WTC11 (cell line): ENCODE results near the gene RSBN1L. TPM values are rescaled to one million over a fixed set of nuclear protein-coding genes. Genes with fewer than 3 reads are reported as not detected.

Experiments
- ATAC-seq: fragments of 200-7000 bp; cut with Tn5 transposase; 2 replicates; pipeline ENCODE4 v1.10.0; 2021; ENCODE audit warnings: mild to moderate bottlenecking, moderate library complexity
- CTCF ChIA-PET: fragments of 300-600 bp; sonication (Branson Sonifier 250); formaldehyde crosslinking; loops from one replicate; lab custom pipeline; 2021; ENCODE audit warnings: antibody characterized with exemption; lab: Charles Lee
- POLR2A ChIA-PET: fragments of 350-600 bp; sonication (Branson Sonifier 250); formaldehyde crosslinking; loops from one replicate; lab custom pipeline; 2021; ENCODE audit warnings: antibody characterized with exemption; lab: Charles Lee
- DNase-seq: peaks from one replicate; pipeline ENCODE4 v3.0.0; 2021; ENCODE audit warnings: low spot score
- H3K27ac Mint-ChIP-seq: 2 replicates; pipeline ENCODE4 v1.8.0; 2021; ENCODE audit warnings: mixed read lengths
- H3K27me3 Mint-ChIP-seq: 2 replicates; pipeline ENCODE4 v1.8.0; 2021; ENCODE audit warnings: low read depth, mild to moderate bottlenecking, moderate library complexity, mixed read lengths
- H3K36me3 Mint-ChIP-seq: 2 replicates; pipeline ENCODE4 v1.8.0; 2021; ENCODE audit warnings: mixed read lengths
- H3K4me1 Mint-ChIP-seq: 2 replicates; pipeline ENCODE4 v1.8.0; 2022; ENCODE audit warnings: mixed read lengths
- H3K4me3 Mint-ChIP-seq: 2 replicates; pipeline ENCODE4 v1.8.0; 2021; ENCODE audit warnings: mild to moderate bottlenecking, moderate library complexity, mixed read lengths
- H3K9me3 Mint-ChIP-seq: 2 replicates; pipeline ENCODE4 v1.8.0; 2021; ENCODE audit warnings: mixed read lengths
- ATF1 ChIP-seq: sonication (generic); formaldehyde crosslinking; IDR thresholded peaks from 2 replicates; pipeline ENCODE4 v1.8.1; 2023; ENCODE audit warnings: mild to moderate bottlenecking, moderate library complexity, missing genetic modification reagents
- FOXK1 ChIP-seq: sonication (generic); formaldehyde crosslinking; IDR thresholded peaks from 2 replicates; pipeline ENCODE4 v1.8.0; 2022; ENCODE audit warnings: mild to moderate bottlenecking, moderate library complexity, missing genetic modification reagents
- FOXP1 ChIP-seq: sonication (generic); formaldehyde crosslinking; IDR thresholded peaks from 2 replicates; pipeline ENCODE4 v1.8.0; 2022; ENCODE audit warnings: missing genetic modification reagents, mild to moderate bottlenecking, moderate library complexity, borderline replicate concordance
- FOXP4 ChIP-seq: sonication (generic); formaldehyde crosslinking; IDR thresholded peaks from 2 replicates; pipeline ENCODE4 v1.8.0; 2022; ENCODE audit warnings: mild to moderate bottlenecking, missing genetic modification reagents
- JAZF1 ChIP-seq: fragments of 250-450 bp; sonication (Bioruptor Pico); IDR thresholded peaks from 2 replicates; pipeline ENCODE4 v1.9.0; 2021; ENCODE audit warnings: moderate library complexity, mild to moderate bottlenecking, inconsistent platforms
- MYBL2 ChIP-seq: sonication (generic); formaldehyde crosslinking; IDR thresholded peaks from 2 replicates; pipeline ENCODE4 v1.8.1; 2023; ENCODE audit warnings: mild to moderate bottlenecking, moderate library complexity, missing genetic modification reagents
- NFATC4 ChIP-seq: fragments of 250-450 bp; sonication (Bioruptor Pico); IDR thresholded peaks from 2 replicates; pipeline ENCODE4 v1.9.0; 2021; ENCODE audit warnings: mild to moderate bottlenecking
- NR1H2 ChIP-seq: sonication (generic); formaldehyde crosslinking; IDR thresholded peaks from 2 replicates; pipeline ENCODE4 v1.9.0; 2021; ENCODE audit warnings: mild to moderate bottlenecking, moderate library complexity, missing genetic modification reagents
- NR2C2 ChIP-seq: sonication (generic); formaldehyde crosslinking; IDR thresholded peaks from 2 replicates; pipeline ENCODE4 v1.8.0; 2022; ENCODE audit warnings: mild to moderate bottlenecking, missing genetic modification reagents
- NR3C1 ChIP-seq: sonication (generic); formaldehyde crosslinking; conservative IDR thresholded peaks from 2 replicates; pipeline ENCODE4 v1.8.1; 2023; ENCODE audit warnings: low read depth, mild to moderate bottlenecking, missing genetic modification reagents
- PRRX2 ChIP-seq: fragments of 250-450 bp; sonication (Bioruptor Pico); IDR thresholded peaks from 2 replicates; pipeline ENCODE4 v1.8.0; 2021; ENCODE audit warnings: mild to moderate bottlenecking
- SMAD4 ChIP-seq: sonication (generic); formaldehyde crosslinking; IDR thresholded peaks from 2 replicates; pipeline ENCODE4 v1.8.0; 2022; ENCODE audit warnings: mild to moderate bottlenecking, missing genetic modification reagents
- SOX15 ChIP-seq: fragments of 250-450 bp; sonication (Bioruptor Pico); IDR thresholded peaks from 2 replicates; pipeline ENCODE4 v1.9.0; 2021; ENCODE audit warnings: mild to moderate bottlenecking
- SP1 ChIP-seq: sonication (generic); formaldehyde crosslinking; conservative IDR thresholded peaks from 2 replicates; pipeline ENCODE4 v1.8.1; 2022; ENCODE audit warnings: missing genetic modification reagents
- TCF7 ChIP-seq: sonication (generic); formaldehyde crosslinking; IDR thresholded peaks from 2 replicates; pipeline ENCODE4 v1.8.0; 2022; ENCODE audit warnings: mild to moderate bottlenecking, low read depth, missing genetic modification reagents, moderate library complexity
- TEAD1 ChIP-seq: sonication (generic); formaldehyde crosslinking; IDR thresholded peaks from 2 replicates; pipeline ENCODE4 v1.8.0; 2022; ENCODE audit warnings: mild to moderate bottlenecking, missing genetic modification reagents
- ZBTB21 ChIP-seq: sonication (generic); formaldehyde crosslinking; IDR thresholded peaks from 2 replicates; pipeline ENCODE4 v1.8.1; 2023; ENCODE audit warnings: mild to moderate bottlenecking, missing genetic modification reagents, borderline replicate concordance
- ZNF121 ChIP-seq: sonication (generic); formaldehyde crosslinking; IDR thresholded peaks from 2 replicates; pipeline ENCODE4 v1.8.0; 2023; ENCODE audit warnings: missing genetic modification reagents
- ZNF138 ChIP-seq: sonication (generic); formaldehyde crosslinking; conservative IDR thresholded peaks from 2 replicates; pipeline ENCODE4 v1.8.1; 2022; ENCODE audit warnings: mild to moderate bottlenecking, moderate library complexity, missing genetic modification reagents
- ZNF263 ChIP-seq: sonication (generic); formaldehyde crosslinking; IDR thresholded peaks from 2 replicates; pipeline ENCODE4 v1.8.1; 2022; ENCODE audit warnings: low read depth, mild to moderate bottlenecking, moderate library complexity, missing genetic modification reagents
- total RNA-seq: library from RNA; stranded (reverse); gene quantifications from 3 replicates; pipeline ENCODE4 v1.2.3, GENCODE V29; 2021
- TF ChIP-seq, protein P1 (sequence below): sonication (generic); formaldehyde crosslinking; conservative IDR thresholded peaks from 2 replicates; pipeline ENCODE4 v1.8.1; 2022; ENCODE audit warnings: mild to moderate bottlenecking, missing genetic modification reagents
- TF ChIP-seq, protein P2 (sequence below): fragments of 250-450 bp; sonication (Bioruptor Pico); IDR thresholded peaks from 2 replicates; pipeline ENCODE4 v1.9.0; 2021; ENCODE audit warnings: mild to moderate bottlenecking, borderline replicate concordance
- TF ChIP-seq, protein P3 (sequence below): sonication (generic); formaldehyde crosslinking; IDR thresholded peaks from 2 replicates; pipeline ENCODE4 v1.8.1; 2023; ENCODE audit warnings: mild to moderate bottlenecking, moderate library complexity, missing genetic modification reagents
- TF ChIP-seq, protein P4 (sequence below): sonication (generic); formaldehyde crosslinking; IDR thresholded peaks from 2 replicates; pipeline ENCODE4 v1.8.0; 2023; ENCODE audit warnings: missing genetic modification reagents, mild to moderate bottlenecking, borderline replicate concordance

Gene RSBN1L
- total RNA-seq, 1 experiment from 2014 or later: 16.8 TPM

GRCh38 chr7:77806425-77806824 is 110.2 kb downstream of the RSBN1L start (continued):
- TF ChIP-seq, protein P1, sequence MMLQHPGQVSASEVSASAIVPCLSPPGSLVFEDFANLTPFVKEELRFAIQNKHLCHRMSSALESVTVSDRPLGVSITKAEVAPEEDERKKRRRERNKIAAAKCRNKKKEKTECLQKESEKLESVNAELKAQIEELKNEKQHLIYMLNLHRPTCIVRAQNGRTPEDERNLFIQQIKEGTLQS (CRISPR knock-in tag): no peak
- TF ChIP-seq, protein P2, sequence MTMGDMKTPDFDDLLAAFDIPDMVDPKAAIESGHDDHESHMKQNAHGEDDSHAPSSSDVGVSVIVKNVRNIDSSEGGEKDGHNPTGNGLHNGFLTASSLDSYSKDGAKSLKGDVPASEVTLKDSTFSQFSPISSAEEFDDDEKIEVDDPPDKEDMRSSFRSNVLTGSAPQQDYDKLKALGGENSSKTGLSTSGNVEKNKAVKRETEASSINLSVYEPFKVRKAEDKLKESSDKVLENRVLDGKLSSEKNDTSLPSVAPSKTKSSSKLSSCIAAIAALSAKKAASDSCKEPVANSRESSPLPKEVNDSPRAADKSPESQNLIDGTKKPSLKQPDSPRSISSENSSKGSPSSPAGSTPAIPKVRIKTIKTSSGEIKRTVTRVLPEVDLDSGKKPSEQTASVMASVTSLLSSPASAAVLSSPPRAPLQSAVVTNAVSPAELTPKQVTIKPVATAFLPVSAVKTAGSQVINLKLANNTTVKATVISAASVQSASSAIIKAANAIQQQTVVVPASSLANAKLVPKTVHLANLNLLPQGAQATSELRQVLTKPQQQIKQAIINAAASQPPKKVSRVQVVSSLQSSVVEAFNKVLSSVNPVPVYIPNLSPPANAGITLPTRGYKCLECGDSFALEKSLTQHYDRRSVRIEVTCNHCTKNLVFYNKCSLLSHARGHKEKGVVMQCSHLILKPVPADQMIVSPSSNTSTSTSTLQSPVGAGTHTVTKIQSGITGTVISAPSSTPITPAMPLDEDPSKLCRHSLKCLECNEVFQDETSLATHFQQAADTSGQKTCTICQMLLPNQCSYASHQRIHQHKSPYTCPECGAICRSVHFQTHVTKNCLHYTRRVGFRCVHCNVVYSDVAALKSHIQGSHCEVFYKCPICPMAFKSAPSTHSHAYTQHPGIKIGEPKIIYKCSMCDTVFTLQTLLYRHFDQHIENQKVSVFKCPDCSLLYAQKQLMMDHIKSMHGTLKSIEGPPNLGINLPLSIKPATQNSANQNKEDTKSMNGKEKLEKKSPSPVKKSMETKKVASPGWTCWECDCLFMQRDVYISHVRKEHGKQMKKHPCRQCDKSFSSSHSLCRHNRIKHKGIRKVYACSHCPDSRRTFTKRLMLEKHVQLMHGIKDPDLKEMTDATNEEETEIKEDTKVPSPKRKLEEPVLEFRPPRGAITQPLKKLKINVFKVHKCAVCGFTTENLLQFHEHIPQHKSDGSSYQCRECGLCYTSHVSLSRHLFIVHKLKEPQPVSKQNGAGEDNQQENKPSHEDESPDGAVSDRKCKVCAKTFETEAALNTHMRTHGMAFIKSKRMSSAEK: no peak
- TF ChIP-seq TEAD1 (CRISPR knock-in tag) (no peak), SP1 (CRISPR knock-in tag) (no peak), ZBTB21 (CRISPR knock-in tag) (no peak), ZNF138 (CRISPR knock-in tag) (no peak), JAZF1 (CRISPR knock-in tag) (no peak), NR1H2 (CRISPR knock-in tag) (no peak), ZNF263 (CRISPR knock-in tag) (no peak), NR2C2 (CRISPR knock-in tag) (no peak), FOXP4 (CRISPR knock-in tag) (no peak), FOXK1 (CRISPR knock-in tag) (no peak)
- TF ChIP-seq, all 79 proteins: peak for 0

DNA sequence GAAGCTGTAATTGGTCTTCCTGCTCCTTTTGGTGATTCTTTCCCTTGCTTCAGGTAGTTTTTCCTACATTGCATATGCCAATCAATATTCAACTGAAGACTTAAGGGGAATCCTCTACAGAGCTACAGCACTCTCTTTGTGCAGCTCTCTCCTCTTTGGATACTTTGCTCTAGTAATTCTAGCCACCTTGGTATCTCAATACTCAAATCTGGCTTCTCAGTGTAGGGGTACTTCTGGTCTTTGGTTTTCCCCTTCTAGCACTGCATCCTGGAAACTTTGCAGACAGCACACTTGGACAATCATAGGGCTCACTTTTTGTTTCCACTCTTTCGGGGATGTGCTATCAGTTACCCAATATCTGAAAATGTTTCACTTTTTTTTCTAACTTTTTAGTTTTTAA is 112.3 kb downstream of the RSBN1L start:
- CTCF ChIA-PET: no interaction called here
- peaks cover 15% of the 10 kb centered on the region for H3K36me3 Mint-ChIP-seq
- ATAC-seq (no peak), DNase-seq (no peak)
- no peaks in the 10 kb centered on the region for H3K4me1 Mint-ChIP-seq
- POLR2A ChIA-PET: no interaction called here
- H3K27me3 Mint-ChIP-seq: no peaks in the 10 kb centered on the region
- H3K27ac Mint-ChIP-seq: no peak overlapping the region
- peaks cover 30% of the 10 kb centered on the region for H3K9me3 Mint-ChIP-seq
- no peak overlapping the region for H3K4me3 Mint-ChIP-seq
- no peak for TF ChIP-seq ZNF121 (CRISPR knock-in tag)
- no peak for TF ChIP-seq SOX15 (CRISPR knock-in tag)
- TF ChIP-seq, protein P3, sequence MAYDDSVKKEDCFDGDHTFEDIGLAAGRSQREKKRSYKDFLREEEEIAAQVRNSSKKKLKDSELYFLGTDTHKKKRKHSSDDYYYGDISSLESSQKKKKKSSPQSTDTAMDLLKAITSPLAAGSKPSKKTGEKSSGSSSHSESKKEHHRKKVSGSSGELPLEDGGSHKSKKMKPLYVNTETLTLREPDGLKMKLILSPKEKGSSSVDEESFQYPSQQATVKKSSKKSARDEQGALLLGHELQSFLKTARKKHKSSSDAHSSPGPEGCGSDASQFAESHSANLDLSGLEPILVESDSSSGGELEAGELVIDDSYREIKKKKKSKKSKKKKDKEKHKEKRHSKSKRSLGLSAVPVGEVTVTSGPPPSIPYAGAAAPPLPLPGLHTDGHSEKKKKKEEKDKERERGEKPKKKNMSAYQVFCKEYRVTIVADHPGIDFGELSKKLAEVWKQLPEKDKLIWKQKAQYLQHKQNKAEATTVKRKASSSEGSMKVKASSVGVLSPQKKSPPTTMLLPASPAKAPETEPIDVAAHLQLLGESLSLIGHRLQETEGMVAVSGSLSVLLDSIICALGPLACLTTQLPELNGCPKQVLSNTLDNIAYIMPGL (CRISPR knock-in tag): no peak
- TF ChIP-seq ATF1 (CRISPR knock-in tag): no peak
- no peak for TF ChIP-seq FOXK1 (CRISPR knock-in tag)
- no peak for TF ChIP-seq TEAD1 (CRISPR knock-in tag)
- no peak for TF ChIP-seq TCF7 (CRISPR knock-in tag)
- no peak for TF ChIP-seq PRRX2 (CRISPR knock-in tag)
- TF ChIP-seq MYBL2 (CRISPR knock-in tag): no peak
- no peak for TF ChIP-seq SMAD4 (CRISPR knock-in tag)
- TF ChIP-seq FOXP1: no peak
- TF ChIP-seq, protein P4, sequence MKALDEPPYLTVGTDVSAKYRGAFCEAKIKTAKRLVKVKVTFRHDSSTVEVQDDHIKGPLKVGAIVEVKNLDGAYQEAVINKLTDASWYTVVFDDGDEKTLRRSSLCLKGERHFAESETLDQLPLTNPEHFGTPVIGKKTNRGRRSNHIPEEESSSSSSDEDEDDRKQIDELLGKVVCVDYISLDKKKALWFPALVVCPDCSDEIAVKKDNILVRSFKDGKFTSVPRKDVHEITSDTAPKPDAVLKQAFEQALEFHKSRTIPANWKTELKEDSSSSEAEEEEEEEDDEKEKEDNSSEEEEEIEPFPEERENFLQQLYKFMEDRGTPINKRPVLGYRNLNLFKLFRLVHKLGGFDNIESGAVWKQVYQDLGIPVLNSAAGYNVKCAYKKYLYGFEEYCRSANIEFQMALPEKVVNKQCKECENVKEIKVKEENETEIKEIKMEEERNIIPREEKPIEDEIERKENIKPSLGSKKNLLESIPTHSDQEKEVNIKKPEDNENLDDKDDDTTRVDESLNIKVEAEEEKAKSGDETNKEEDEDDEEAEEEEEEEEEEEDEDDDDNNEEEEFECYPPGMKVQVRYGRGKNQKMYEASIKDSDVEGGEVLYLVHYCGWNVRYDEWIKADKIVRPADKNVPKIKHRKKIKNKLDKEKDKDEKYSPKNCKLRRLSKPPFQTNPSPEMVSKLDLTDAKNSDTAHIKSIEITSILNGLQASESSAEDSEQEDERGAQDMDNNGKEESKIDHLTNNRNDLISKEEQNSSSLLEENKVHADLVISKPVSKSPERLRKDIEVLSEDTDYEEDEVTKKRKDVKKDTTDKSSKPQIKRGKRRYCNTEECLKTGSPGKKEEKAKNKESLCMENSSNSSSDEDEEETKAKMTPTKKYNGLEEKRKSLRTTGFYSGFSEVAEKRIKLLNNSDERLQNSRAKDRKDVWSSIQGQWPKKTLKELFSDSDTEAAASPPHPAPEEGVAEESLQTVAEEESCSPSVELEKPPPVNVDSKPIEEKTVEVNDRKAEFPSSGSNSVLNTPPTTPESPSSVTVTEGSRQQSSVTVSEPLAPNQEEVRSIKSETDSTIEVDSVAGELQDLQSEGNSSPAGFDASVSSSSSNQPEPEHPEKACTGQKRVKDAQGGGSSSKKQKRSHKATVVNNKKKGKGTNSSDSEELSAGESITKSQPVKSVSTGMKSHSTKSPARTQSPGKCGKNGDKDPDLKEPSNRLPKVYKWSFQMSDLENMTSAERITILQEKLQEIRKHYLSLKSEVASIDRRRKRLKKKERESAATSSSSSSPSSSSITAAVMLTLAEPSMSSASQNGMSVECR: no peak
- no peak for TF ChIP-seq NFATC4 (CRISPR knock-in tag)
- no peak for TF ChIP-seq NR3C1 (CRISPR knock-in tag)
- TF ChIP-seq NR2C2 (CRISPR knock-in tag): no peak
